K562 (cell line): ENCODE data around the gene ABCA7. TPM values are rescaled to one million over a fixed set of nuclear protein-coding genes. Genes with fewer than 3 reads are reported as not detected.
A peak's percentile ranks its signal among the peaks of the same experiment; 100 is the strongest.

Source experiments
- ARID3B ChIP-seq: fragments of 250-450 bp; sonication (Bioruptor Pico); IDR thresholded peaks from 2 replicates; pipeline ENCODE4 v1.4.0; 2020; ENCODE audit warnings: borderline replicate concordance
- CCNT2 ChIP-seq: IDR thresholded peaks from 2 replicates; pipeline ENCODE4 v1.6.1; 2011; ENCODE audit warnings: borderline replicate concordance, low read depth, mild to moderate bottlenecking, moderate library complexity, mixed read lengths, low read length; ENCODE audit not compliant: insufficient read length; ENCODE audit errors: extremely low read depth
- ELK3 ChIP-seq: fragments of 450-650 bp; formaldehyde crosslinking; IDR thresholded peaks from 2 replicates; pipeline ENCODE4 v1.4.0; 2020; ENCODE audit warnings: mild to moderate bottlenecking
- GABPA ChIP-seq: fragments of 200-800 bp; sonication (Bioruptor generic); conservative IDR thresholded peaks from 2 replicates; pipeline ENCODE4 v1.6.1; 2016; ENCODE audit warnings: low read depth, missing genetic modification characterization, missing compliant biosample characterization
- GMEB1 ChIP-seq: fragments of 250-450 bp; sonication (Bioruptor Pico); IDR thresholded peaks from 2 replicates; pipeline ENCODE4 v1.4.0; 2020; ENCODE audit warnings: mild to moderate bottlenecking
- IRF2 ChIP-seq: sonication (generic); formaldehyde crosslinking; IDR thresholded peaks from 2 replicates; pipeline ENCODE4 v1.8.1; 2022; ENCODE audit warnings: mild to moderate bottlenecking, missing genetic modification reagents
- KLF13 ChIP-seq: fragments of 450-650 bp; IDR thresholded peaks from 2 replicates; pipeline ENCODE4 v1.6.1; 2016; ENCODE audit warnings: missing genetic modification characterization, low read depth, mild to moderate bottlenecking, missing compliant biosample characterization, moderate library complexity, borderline replicate concordance
- MAZ ChIP-seq, 2 experiments: fragments of 450-650 bp in 1 of 2; sonication (generic) in 1 of 2; formaldehyde crosslinking; IDR thresholded peaks in 1 of 2; conservative IDR thresholded peaks in 1 of 2; 2 replicates each; pipeline versions ENCODE4 v1.4.0 to v1.5.0; 2020; ENCODE audit warnings: mild to moderate bottlenecking in 1 of 2, missing genetic modification reagents in 1 of 2
- NBN ChIP-seq: fragments of 450-650 bp; IDR thresholded peaks from 2 replicates; pipeline ENCODE4 v1.6.1; 2016; ENCODE audit warnings: low read depth, mild to moderate bottlenecking
- NRF1 ChIP-seq, 2 experiments: fragments of 450-650 bp; IDR thresholded peaks in 1 of 2; conservative IDR thresholded peaks in 1 of 2; 2 replicates each; pipeline ENCODE4 v1.6.1; 2014; ENCODE audit warnings: mild to moderate bottlenecking in 2 of 2
- OTX1 ChIP-seq: fragments of 450-650 bp; formaldehyde crosslinking; IDR thresholded peaks from 2 replicates; pipeline ENCODE4 v1.4.0; 2022; ENCODE audit warnings: mild to moderate bottlenecking
- POLR3A ChIP-seq: IDR thresholded peaks from 2 replicates; pipeline ENCODE4 v1.6.1; 2011; ENCODE audit warnings: borderline replicate concordance, mild to moderate bottlenecking, moderate library complexity; ENCODE audit not compliant: insufficient read length, insufficient read depth; ENCODE audit errors: extremely low read depth
- PTRF ChIP-seq: fragments of 450-650 bp; IDR thresholded peaks from 2 replicates; pipeline ENCODE4 v1.6.1; 2016; ENCODE audit warnings: mild to moderate bottlenecking, missing genetic modification characterization, missing compliant biosample characterization
- RNF219 ChIP-seq: fragments of 250-450 bp; sonication (Bioruptor Pico); IDR thresholded peaks from 2 replicates; pipeline ENCODE4 v1.5.0; 2022; ENCODE audit warnings: mild to moderate bottlenecking
- TBP ChIP-seq: optimal IDR thresholded peaks from 2 replicates; pipeline ENCODE3; 2011; ENCODE audit warnings: low read depth, low read length, improper control_type of control experiment
- XRCC5 ChIP-seq: fragments of 200-400 bp; formaldehyde crosslinking; IDR thresholded peaks from 2 replicates; pipeline ENCODE4 v1.6.1; 2017; ENCODE audit warnings: low read depth, mild to moderate bottlenecking, low read length
- YBX1 ChIP-seq: fragments of 450-650 bp; IDR thresholded peaks from 2 replicates; pipeline ENCODE4 v1.7.1; 2016; ENCODE audit warnings: mild to moderate bottlenecking
- ZEB2 ChIP-seq: fragments of 450-650 bp; IDR thresholded peaks from 2 replicates; pipeline ENCODE4 v1.6.1; 2016
- ZNF134 ChIP-seq: fragments of 250-450 bp; sonication (Bioruptor Pico); conservative IDR thresholded peaks from 2 replicates; pipeline ENCODE4 v1.4.0; 2020
- ZNF239 ChIP-seq: fragments of 250-450 bp; sonication (Bioruptor Pico); IDR thresholded peaks from 2 replicates; pipeline ENCODE4 v1.4.0; 2020; ENCODE audit warnings: mild to moderate bottlenecking
- ZNF263 ChIP-seq: sonication (generic); formaldehyde crosslinking; IDR thresholded peaks from 2 replicates; pipeline ENCODE4 v1.8.0; 2022; ENCODE audit warnings: mild to moderate bottlenecking, missing genetic modification reagents, borderline replicate concordance
- polyA plus RNA-seq, 8 experiments: library from polyadenylated mRNA; depleted of rRNA in 4 of 8; stranded (reverse) in 5 of 8; unstranded in 3 of 8; fragments of >200 nt; fragmentation: Nextera tagmentation in 2 of 8; fragmentation: Illumina TruSeq in 1 of 8; extraction: Ambion mirVana in 2 of 8; extraction: Trizol in 1 of 8; gene quantifications; 2 replicates each; pipeline versions ENCODE4 v1.2.1 to v1.2.3, GENCODE V29; 2011 to 2014; ENCODE audit warnings: inconsistent platforms in 1 of 8, missing spikeins in 1 of 8
- total RNA-seq, 7 experiments: library from RNA; depleted of rRNA in 6 of 7; stranded (reverse); fragments of >200 nt in 6 of 7; fragmentation: Illumina TruSeq in 2 of 7; extraction: Trizol in 2 of 7; gene quantifications; 2 replicates each; pipeline versions ENCODE4 v1.2.1 to v1.2.3, GENCODE V29; 2011 to 2021; ENCODE audit warnings: low replicate concordance in 1 of 7

The ABCA7 gene
- total and polyA plus RNA-seq, 9 of the 15 experiments (the other 6 are each of a cell fraction or from before 2014, with no cell fraction given), result 2.3 to 96.1 (median 31.2) TPM

- no peak for TF ChIP-seq POLR3A
- 0 out of 2 replicates have a peak, but pooled peaks have one; percentile 10 for TF ChIP-seq KLF13 (tag)
- TF ChIP-seq ZNF134 (CRISPR knock-in tag), result no peak
- no peak for TF ChIP-seq IRF2 (CRISPR knock-in tag)
- TF ChIP-seq XRCC5, result no peak
- TF ChIP-seq ZNF263 (CRISPR knock-in tag), result 0 out of 2 replicates have a peak, but pooled peaks have one; percentile 67
- TF ChIP-seq ARID3B (CRISPR knock-in tag), result no peak
- no peak for TF ChIP-seq PTRF (tag)
- TF ChIP-seq GMEB1 (CRISPR knock-in tag), result 0 out of 2 replicates have a peak, but pooled peaks have one; percentile 4
- TF ChIP-seq CCNT2, result peak; percentile 75
- peak; percentile 6 for TF ChIP-seq TBP
- no peak for TF ChIP-seq OTX1 (CRISPR knock-in tag)
- peak in 1 of 2 experiments; percentile 61; a peak in 2 of 4 replicates for TF ChIP-seq NRF1 (conservative IDR thresholded peaks at IDR 0.05 in 1 of 2, IDR thresholded peaks at IDR 0.05 in 1 of 2)
- no peak for TF ChIP-seq NBN
- no peak for TF ChIP-seq RNF219 (CRISPR knock-in tag)
- no peak for TF ChIP-seq YBX1
- 0 out of 2 replicates have a peak, but pooled peaks have one; percentile 38 for TF ChIP-seq GABPA (tag)
- no peak for TF ChIP-seq ELK3 (CRISPR knock-in tag)
- TF ChIP-seq MAZ (CRISPR knock-in tag; conservative IDR thresholded peaks at IDR 0.05 in 1 of 2, IDR thresholded peaks at IDR 0.05 in 1 of 2), result peak; percentile 21 to 31; a peak in 3 of 4 replicates
- peak; percentile 63; the same call in 1 of the 2 replicates for TF ChIP-seq ZEB2
- peak; percentile 93 for TF ChIP-seq ZNF239
Measured at GRCh38 chr19:1025960-1026782, 13.7 kb upstream of the ABCA7 start, which contains the start of gene CNN2 (continued).
